HG03442 (cell line): ENCODE results near the gene NCSTN.

ENCODE experiments used
- ATAC-seq: cut with Tn5 transposase; IDR thresholded peaks from one replicate; pipeline ENCODE4 v1.9.1; 2021; ENCODE audit warnings: mild to moderate bottlenecking, moderate library complexity; ENCODE audit not compliant: unreplicated experiment

The NCSTN gene

GRCh38 chr1:160342953-160343869 lies at the start of gene NCSTN, which contains the start of gene COPA:
Gene NCSTN, plus strand, starts transcription at chr1:160343383. Its CDS starts 14 bp downstream, at chr1:160343397.
Gene COPA, minus strand, starts transcription at chr1:160343250. Its CDS starts 80 bp downstream, at chr1:160343170.
- ATAC-seq = peak; percentile 93

GRCh38 chr1:160296036-160296435 lies 47.1 kb upstream of the NCSTN start:
- no peak for ATAC-seq

DNA sequence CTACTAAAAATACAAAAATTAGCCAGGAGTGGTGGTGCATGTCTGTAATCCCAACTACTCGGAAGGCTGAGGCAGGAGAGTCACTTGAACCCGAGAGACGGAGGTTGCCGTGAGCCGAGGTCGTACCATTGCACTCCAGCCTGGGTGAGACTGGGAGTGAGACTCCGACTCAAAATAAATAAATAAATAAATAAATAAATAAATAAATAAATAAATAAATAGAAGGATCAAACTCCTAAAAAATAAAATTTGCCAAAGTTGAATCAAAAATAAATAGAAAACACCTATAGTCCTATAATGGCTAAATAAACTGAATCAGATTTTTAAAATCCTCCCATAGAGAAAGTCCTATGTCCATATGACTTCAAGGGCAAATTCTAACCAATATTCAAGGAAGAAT lies 43.0 kb upstream of the NCSTN start:
- ATAC-seq = no peak

DNA sequence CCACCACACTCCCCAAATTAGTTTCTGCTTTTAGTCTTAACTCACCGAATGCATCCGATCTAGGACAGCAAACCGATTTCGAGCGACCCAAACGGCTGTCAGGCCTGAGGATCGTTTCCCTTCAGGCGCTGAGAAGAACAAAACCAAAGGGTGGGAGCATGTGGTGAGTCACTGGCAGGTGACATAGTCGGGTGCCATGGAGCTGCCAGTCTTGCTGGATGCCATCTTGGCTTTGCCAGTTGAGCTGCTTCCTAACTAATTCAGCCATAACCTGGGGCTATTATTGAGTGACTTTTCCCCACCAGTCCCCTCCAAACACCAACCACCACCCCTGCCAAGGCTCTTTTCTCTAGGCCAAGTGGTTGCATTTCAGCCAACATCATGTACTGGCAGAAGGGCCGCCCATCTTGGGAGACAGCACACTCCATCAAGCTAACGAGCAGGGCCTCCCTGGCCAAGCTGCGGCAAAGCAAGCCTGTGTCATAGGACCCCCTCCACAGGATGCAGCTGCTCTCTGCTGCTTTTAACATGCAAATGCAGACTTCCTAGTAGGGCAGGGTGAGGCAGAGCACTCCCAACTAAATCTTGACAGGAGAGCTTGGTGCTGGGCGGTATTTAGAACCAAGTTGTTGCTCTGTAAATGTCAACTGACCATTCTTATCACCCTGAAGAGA lies 35.9 kb upstream of the NCSTN start:
- no peak for ATAC-seq

- no peak for ATAC-seq
These were observed 34.6 kb upstream of the NCSTN start for GRCh38 chr1:160308451-160309184.

- no peak for ATAC-seq
These were observed 34.0 kb upstream of the NCSTN start for GRCh38 chr1:160309185-160309557.

DNA sequence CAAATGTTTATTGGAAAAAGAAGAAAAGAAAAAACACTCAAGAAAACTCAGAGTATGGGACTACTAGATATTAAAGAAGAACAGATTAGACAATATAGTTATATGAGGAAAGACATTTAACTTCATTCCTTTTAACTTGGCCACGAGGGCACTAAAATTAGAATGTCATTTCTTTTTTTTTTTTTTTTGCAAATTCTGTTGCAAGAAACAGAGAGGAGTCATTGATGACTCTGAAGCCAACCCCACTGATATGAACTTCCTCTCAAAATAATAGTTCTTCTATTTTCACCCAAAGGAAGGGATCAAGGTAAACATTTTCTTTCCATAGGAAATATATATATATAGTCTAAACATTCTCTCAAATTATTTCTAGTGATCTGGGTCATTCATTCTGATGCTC lies 33.6 kb upstream of the NCSTN start:
- ATAC-seq = no peak

DNA sequence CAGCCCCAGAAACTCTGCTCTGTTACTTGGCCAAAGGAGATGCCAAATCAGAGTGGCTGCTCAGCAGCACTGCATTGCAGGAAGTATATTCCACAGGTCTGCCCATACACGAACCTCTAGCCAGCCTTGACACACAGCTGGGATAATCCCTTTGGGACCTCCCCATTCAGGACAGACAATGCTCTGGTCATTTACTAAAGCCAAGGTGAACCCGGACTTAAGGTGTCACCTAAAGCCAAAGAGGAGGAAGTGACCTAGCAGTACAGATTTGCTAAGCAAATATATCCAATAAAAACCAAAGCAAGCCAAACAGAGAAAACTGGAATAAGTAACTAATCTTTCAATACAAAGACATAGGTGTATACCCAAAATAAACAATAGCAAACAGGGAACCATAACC lies 27.8 kb upstream of the NCSTN start:
- no peak for ATAC-seq

DNA sequence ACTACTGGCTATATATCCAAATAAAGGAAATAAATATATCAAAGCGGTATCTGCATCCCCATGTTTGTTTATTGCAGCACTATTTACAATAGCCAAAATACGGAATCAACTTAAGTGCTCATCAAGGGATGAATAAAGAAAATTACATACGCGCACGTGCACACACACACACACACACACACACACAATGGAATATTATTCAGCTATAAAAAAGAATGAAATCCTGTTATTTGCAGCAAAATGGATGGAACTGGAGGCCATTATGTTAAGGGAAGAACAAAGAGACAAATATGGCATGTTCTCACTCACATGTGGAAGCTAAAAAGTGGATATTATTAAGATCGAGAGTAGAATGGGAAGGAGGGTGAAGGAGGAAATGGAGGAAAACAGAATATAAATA lies 20.4 kb upstream of the NCSTN start:
- no peak for ATAC-seq

GRCh38 chr1:160325252-160325651 lies 17.9 kb upstream of the NCSTN start:
- ATAC-seq = no peak

DNA sequence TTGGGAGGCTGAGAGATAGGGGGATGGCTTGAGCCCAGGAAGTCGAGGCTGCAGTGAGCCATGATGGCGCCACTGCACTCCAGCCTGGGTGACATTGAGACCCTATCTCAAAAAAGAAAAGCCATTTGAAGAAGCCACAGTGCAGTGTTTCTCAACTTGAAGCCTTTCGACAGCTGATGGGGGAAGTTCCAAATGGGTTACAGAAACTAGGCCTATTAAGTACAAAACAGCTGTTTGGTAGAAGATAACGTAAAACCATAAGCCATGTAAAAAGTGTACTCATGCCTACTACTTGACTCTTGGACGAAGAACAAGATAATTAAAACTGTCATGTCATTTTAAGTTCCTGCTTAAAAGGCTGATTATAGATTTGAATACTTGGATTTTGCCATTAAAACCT lies 16.8 kb upstream of the NCSTN start:
- ATAC-seq = no peak

DNA sequence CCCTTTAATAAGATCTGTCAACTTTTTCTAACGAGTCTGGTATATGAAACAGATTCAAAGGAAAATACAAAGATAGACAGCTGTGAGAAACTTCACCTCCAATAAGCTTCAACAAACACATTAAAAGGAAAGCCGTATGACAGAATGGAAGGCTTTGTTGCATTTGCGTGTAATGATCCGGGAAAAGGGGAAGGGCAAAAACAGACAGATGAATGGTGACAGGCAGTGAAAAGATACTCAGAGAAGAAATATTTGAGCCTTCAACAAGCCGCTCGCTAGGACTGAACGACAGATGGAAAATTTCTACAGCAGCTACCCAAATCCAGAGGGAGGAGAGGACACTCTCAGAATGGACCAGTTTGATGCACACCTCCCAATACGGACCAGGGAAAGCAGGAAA lies 15.0 kb upstream of the NCSTN start:
- ATAC-seq = no peak

- ATAC-seq = no peak
These were observed 13.1 kb upstream of the NCSTN start for GRCh38 chr1:160330119-160330518.

DNA sequence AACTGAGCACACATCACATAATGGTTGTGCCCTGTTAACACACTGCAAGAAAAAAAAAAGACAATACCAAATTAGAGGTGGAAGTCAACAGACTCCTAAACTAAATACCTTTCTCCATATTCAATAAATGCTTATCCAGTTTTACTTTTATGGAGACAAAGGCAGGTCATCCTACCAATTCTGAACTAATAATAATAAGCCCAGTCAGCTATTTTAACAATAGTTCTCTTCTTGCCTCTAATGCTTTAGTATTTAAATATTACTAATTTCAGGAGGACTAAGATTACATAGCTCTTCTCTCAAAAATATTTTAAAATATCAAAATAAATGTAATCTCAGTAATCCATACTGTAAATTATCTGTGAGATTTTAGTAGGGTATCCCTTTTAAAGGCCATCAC lies 10.7 kb upstream of the NCSTN start:
- ATAC-seq = no peak

GRCh38 chr1:160338580-160338979 lies 4.6 kb upstream of the NCSTN start:
- ATAC-seq = no peak

GRCh38 chr1:160340146-160340545 lies 3.0 kb upstream of the NCSTN start:
- ATAC-seq = no peak

- no peak for ATAC-seq
These were observed 2.3 kb upstream of the NCSTN start for GRCh38 chr1:160340866-160341265.

DNA sequence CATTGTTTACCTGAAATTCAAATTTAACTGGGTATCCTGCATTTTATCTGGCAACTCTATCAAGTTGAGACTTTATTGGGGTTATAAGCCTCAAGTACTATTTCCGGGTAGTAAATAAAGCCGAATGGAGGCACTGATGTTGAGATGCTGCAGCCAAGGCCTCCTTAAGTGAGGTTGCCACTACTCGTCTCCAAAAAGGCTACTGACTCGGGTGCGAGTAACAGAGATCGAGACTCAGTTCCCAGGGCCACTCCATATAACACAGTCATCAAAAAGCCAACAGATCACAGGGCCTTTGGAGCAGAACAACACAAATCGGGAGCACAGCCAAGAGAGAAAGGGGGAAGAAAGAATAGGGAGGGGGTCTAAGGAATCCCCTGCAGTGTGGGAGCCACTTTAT lies 657 bp upstream of the NCSTN start:
- ATAC-seq = no peak

DNA sequence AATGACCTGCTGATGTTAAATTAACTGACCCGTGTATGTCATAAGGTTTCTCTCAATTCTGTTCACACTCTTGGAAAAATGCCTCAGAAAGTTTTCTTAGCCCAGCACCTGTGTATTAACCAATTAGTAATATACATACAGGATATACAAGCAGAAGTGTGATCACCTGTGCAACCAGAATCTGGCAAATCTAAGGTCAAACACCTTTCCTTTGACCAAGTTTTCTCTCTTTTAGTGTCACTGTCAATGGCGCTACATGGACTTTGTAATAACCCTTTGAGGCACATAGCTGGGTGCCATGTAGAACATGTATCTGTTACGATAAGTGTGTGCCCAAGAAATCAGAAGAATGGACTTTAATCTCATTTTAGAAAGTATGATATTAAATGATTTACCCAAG lies 1.1 kb downstream of the NCSTN start:
- no peak for ATAC-seq

GRCh38 chr1:160344936-160345335 lies 1.8 kb downstream of the NCSTN start:
- ATAC-seq = no peak

- ATAC-seq = no peak
These were observed 3.3 kb downstream of the NCSTN start for GRCh38 chr1:160346463-160346862.

GRCh38 chr1:160346958-160347357 lies 3.8 kb downstream of the NCSTN start:
- peak; percentile 33 for ATAC-seq
